Measurements from ENCODE around the gene ACSL1. TPM values are rescaled to one million over a fixed set of nuclear protein-coding genes. Genes with fewer than 3 reads are reported as not detected.

The ACSL1 gene
- total and polyA plus RNA-seq, 2 experiments from 2014 or later = 6.2 to 13.1 TPM

DNA sequence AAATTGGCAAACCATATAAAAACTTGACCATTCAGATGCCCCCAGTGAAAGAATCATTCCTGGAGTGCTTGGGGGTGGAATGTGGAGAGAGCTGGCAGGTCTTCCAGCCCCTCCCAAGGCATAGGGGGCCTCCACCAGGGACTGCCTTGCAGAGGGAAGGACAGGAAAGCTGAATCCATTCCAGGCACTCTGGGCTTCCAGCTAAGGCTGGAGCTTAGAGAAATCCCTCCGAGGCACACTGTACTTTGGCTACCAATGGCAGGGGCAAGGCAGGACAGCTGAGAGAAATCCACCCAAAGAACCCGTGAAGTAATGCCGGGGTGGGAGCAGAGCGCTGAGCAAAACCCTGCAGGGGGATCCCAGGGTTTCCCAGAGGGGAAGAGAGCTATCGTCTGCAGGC lies 95.8 kb downstream of the ACSL1 start:
- no peak for TF ChIP-seq STAT1 (IDR thresholded peaks at IDR 0.05; ENCODE audit: unreplicated experiment)
- TF ChIP-seq EZH2 (IDR thresholded peaks at IDR 0.05; ENCODE audit: low read depth, unreplicated experiment) = no peak
- no peak for TF ChIP-seq CTCF (conservative IDR thresholded peaks at IDR 0.05; ENCODE audit: low read depth in 2 of 2)
- TF ChIP-seq ZNF114 (CRISPR knock-in tag; IDR thresholded peaks at IDR 0.05) = no peak
- no peak for TF ChIP-seq POLR2AphosphoS5 (IDR thresholded peaks at IDR 0.05; ENCODE audit: low read depth)
- no peak for TF ChIP-seq NANOG (IDR thresholded peaks at IDR 0.05; ENCODE audit: borderline replicate concordance)
- TF ChIP-seq, protein P1, sequence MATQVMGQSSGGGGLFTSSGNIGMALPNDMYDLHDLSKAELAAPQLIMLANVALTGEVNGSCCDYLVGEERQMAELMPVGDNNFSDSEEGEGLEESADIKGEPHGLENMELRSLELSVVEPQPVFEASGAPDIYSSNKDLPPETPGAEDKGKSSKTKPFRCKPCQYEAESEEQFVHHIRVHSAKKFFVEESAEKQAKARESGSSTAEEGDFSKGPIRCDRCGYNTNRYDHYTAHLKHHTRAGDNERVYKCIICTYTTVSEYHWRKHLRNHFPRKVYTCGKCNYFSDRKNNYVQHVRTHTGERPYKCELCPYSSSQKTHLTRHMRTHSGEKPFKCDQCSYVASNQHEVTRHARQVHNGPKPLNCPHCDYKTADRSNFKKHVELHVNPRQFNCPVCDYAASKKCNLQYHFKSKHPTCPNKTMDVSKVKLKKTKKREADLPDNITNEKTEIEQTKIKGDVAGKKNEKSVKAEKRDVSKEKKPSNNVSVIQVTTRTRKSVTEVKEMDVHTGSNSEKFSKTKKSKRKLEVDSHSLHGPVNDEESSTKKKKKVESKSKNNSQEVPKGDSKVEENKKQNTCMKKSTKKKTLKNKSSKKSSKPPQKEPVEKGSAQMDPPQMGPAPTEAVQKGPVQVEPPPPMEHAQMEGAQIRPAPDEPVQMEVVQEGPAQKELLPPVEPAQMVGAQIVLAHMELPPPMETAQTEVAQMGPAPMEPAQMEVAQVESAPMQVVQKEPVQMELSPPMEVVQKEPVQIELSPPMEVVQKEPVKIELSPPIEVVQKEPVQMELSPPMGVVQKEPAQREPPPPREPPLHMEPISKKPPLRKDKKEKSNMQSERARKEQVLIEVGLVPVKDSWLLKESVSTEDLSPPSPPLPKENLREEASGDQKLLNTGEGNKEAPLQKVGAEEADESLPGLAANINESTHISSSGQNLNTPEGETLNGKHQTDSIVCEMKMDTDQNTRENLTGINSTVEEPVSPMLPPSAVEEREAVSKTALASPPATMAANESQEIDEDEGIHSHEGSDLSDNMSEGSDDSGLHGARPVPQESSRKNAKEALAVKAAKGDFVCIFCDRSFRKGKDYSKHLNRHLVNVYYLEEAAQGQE (IDR thresholded peaks at IDR 0.05; ENCODE audit: unreplicated experiment) = no peak
- TF ChIP-seq JUNB (IDR thresholded peaks at IDR 0.05; ENCODE audit: unreplicated experiment) = no peak
- TF ChIP-seq, protein P2, sequence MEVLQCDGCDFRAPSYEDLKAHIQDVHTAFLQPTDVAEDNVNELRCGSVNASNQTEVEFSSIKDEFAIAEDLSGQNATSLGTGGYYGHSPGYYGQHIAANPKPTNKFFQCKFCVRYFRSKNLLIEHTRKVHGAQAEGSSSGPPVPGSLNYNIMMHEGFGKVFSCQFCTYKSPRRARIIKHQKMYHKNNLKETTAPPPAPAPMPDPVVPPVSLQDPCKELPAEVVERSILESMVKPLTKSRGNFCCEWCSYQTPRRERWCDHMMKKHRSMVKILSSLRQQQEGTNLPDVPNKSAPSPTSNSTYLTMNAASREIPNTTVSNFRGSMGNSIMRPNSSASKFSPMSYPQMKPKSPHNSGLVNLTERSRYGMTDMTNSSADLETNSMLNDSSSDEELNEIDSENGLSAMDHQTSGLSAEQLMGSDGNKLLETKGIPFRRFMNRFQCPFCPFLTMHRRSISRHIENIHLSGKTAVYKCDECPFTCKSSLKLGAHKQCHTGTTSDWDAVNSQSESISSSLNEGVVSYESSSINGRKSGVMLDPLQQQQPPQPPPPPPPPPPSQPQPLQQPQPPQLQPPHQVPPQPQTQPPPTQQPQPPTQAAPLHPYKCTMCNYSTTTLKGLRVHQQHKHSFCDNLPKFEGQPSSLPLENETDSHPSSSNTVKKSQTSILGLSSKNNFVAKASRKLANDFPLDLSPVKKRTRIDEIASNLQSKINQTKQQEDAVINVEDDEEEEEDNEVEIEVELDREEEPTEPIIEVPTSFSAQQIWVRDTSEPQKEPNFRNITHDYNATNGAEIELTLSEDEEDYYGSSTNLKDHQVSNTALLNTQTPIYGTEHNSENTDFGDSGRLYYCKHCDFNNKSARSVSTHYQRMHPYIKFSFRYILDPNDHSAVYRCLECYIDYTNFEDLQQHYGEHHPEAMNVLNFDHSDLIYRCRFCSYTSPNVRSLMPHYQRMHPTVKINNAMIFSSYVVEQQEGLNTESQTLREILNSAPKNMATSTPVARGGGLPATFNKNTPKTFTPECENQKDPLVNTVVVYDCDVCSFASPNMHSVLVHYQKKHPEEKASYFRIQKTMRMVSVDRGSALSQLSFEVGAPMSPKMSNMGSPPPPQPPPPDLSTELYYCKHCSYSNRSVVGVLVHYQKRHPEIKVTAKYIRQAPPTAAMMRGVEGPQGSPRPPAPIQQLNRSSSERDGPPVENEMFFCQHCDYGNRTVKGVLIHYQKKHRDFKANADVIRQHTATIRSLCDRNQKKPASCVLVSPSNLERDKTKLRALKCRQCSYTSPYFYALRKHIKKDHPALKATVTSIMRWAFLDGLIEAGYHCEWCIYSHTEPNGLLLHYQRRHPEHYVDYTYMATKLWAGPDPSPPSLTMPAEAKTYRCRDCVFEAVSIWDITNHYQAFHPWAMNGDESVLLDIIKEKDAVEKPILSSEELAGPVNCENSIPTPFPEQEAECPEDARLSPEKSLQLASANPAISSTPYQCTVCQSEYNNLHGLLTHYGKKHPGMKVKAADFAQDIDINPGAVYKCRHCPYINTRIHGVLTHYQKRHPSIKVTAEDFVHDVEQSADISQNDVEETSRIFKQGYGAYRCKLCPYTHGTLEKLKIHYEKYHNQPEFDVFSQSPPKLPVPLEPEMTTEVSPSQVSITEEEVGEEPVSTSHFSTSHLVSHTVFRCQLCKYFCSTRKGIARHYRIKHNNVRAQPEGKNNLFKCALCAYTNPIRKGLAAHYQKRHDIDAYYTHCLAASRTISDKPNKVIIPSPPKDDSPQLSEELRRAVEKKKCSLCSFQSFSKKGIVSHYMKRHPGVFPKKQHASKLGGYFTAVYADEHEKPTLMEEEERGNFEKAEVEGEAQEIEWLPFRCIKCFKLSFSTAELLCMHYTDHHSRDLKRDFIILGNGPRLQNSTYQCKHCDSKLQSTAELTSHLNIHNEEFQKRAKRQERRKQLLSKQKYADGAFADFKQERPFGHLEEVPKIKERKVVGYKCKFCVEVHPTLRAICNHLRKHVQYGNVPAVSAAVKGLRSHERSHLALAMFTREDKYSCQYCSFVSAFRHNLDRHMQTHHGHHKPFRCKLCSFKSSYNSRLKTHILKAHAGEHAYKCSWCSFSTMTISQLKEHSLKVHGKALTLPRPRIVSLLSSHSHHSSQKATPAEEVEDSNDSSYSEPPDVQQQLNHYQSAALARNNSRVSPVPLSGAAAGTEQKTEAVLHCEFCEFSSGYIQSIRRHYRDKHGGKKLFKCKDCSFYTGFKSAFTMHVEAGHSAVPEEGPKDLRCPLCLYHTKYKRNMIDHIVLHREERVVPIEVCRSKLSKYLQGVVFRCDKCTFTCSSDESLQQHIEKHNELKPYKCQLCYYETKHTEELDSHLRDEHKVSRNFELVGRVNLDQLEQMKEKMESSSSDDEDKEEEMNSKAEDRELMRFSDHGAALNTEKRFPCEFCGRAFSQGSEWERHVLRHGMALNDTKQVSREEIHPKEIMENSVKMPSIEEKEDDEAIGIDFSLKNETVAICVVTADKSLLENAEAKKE (CRISPR knock-in tag; IDR thresholded peaks at IDR 0.05) = no peak
- no peak for TF ChIP-seq CREB1 (CRISPR knock-in tag; IDR thresholded peaks at IDR 0.05; ENCODE audit: low read depth)
- TF ChIP-seq EZH2phosphoT487 (IDR thresholded peaks at IDR 0.05; ENCODE audit: unreplicated experiment) = no peak
- no peak for TF ChIP-seq ZNF331 (CRISPR knock-in tag; IDR thresholded peaks at IDR 0.05; ENCODE audit: low read depth)
- no peak for TF ChIP-seq ETS1 (IDR thresholded peaks at IDR 0.05)
- Histone ChIP-seq H3K4me1 (ENCODE audit: insufficient read depth) (peaks cover 18% of the 10 kb centered on the region), H3K79me2 (replicated peaks; ENCODE audit: insufficient read depth) (peaks cover 89% of the 10 kb centered on the region), H3F3A (replicated peaks; ENCODE audit: low read depth) (peaks cover 2% of the 10 kb centered on the region; the same call in 1 of the 2 replicates), H3K9me2 (ENCODE audit: insufficient read depth) (no peaks in the 10 kb centered on the region), H2AFZ (no peak overlapping the region), H3K27ac (ENCODE audit: low read depth) (no peak overlapping the region), H3K4me3 (no peak overlapping the region), H3K36me3 (ENCODE audit: insufficient read depth) (peaks cover 37% of the 10 kb centered on the region), H4K20me1 (replicated peaks; ENCODE audit: insufficient read depth) (peaks cover 50% of the 10 kb centered on the region), H3K4me2 (no peak overlapping the region), H3K27me3 (ENCODE audit: insufficient read depth) (no peaks in the 10 kb centered on the region)
- DNase-seq (ENCODE audit: low spot score) = no peak
- H3K27ac Mint-ChIP-seq = no peak overlapping the region
- no peak for ATAC-seq
- peaks cover 29% of the 10 kb centered on the region for H3K4me1 Mint-ChIP-seq
- H3K9me3 Mint-ChIP-seq = no peaks in the 10 kb centered on the region
- H3K36me3 Mint-ChIP-seq (ENCODE audit: low read depth) = peaks cover 69% of the 10 kb centered on the region
- H3K27me3 Mint-ChIP-seq (ENCODE audit: insufficient read depth, low read depth, poor library complexity) = peaks cover 5% of the 10 kb centered on the region
- no peak overlapping the region for H3K4me3 Mint-ChIP-seq

All from GM23338 (cell line).